ENCODE results near the gene JAG2.

JAG2 gene

DNA sequence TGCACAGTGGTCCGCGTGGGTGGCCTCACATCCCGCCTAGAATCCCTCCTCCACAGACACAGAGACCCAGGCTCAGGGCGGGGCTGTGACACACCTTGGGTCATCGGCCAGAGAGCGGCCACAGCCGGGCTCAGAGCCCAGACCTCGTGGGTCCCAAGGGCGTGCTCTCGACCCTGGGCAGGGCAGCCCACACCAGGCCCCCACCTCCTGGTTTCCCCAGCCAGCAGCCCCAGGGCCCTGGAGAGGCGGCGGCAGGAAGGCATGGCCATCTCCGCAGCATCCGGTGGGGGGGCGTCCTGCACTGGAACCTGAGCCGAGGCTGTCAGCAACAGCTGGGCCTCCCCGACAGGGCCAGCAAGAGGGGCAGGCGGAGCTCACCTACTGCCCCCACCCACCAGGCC lies 15.2 kb downstream of the JAG2 start:
- peaks cover 0 to 30% (median 5%) of the 10 kb centered on the region in 3 donors for H3K36me3 ChIP-seq
- TF ChIP-seq, protein P1, sequence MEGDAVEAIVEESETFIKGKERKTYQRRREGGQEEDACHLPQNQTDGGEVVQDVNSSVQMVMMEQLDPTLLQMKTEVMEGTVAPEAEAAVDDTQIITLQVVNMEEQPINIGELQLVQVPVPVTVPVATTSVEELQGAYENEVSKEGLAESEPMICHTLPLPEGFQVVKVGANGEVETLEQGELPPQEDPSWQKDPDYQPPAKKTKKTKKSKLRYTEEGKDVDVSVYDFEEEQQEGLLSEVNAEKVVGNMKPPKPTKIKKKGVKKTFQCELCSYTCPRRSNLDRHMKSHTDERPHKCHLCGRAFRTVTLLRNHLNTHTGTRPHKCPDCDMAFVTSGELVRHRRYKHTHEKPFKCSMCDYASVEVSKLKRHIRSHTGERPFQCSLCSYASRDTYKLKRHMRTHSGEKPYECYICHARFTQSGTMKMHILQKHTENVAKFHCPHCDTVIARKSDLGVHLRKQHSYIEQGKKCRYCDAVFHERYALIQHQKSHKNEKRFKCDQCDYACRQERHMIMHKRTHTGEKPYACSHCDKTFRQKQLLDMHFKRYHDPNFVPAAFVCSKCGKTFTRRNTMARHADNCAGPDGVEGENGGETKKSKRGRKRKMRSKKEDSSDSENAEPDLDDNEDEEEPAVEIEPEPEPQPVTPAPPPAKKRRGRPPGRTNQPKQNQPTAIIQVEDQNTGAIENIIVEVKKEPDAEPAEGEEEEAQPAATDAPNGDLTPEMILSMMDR (IDR thresholded peaks at IDR 0.05), result no peak
- H3K4me3 ChIP-seq, result no peak overlapping the region
- DNase-seq, result no peak
- no peaks in the 10 kb centered on the region for H3K4me1 ChIP-seq
- intact Hi-C loops (cut with DNase I; ENCODE audit: low total_unique reads), result no loop called here
- no peaks in the 10 kb centered on the region for H3K9me3 ChIP-seq
- no peak overlapping the region for H3K27ac ChIP-seq
- peaks cover 0 to 22% of the 10 kb centered on the region in 2 donors for H3K27me3 ChIP-seq

DNA sequence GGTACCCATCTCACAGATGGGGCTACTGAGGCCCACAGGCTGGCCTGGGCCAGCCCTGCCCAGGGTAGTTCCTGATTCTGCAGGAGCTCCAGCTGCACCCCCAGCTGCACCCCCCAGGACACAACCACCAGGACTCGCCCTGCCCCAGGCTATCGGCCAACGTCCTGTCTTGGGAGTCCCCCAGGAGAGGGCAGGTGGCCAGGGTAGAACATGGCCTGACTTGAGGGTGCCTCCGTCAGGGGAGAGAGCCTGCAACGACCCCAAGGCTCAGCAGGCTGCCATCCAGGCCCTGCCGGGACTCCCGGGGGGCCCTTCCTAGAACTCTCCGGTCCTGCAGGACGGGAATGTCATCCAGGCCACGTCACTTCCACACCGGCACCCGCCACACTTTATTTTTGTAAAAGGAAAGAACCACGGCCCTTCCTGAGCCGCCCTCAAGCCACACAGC lies 15.8 kb downstream of the JAG2 start:
- Histone ChIP-seq H3K9me3 (no peaks in the 10 kb centered on the region), H3K4me1 (no peaks in the 10 kb centered on the region), H3K27ac (no peak overlapping the region), H3K27me3 (peaks cover 0 to 16% of the 10 kb centered on the region in 2 donors), H3K4me3 (no peak overlapping the region), H3K36me3 (peaks cover 0 to 35% (median 8%) of the 10 kb centered on the region in 3 donors)
- DNase-seq, result no peak
- intact Hi-C loops (cut with DNase I; ENCODE audit: low total_unique reads), result no loop called here
- TF ChIP-seq, protein P1 (IDR thresholded peaks at IDR 0.05), result no peak

GRCh38 chr14:105151838-105152793 lies 16.5 kb downstream of the JAG2 start:
- peaks cover 0 to 42% (median 11%) of the 10 kb centered on the region in 3 donors for H3K36me3 ChIP-seq
- peaks cover 0 to 11% of the 10 kb centered on the region in 2 donors for H3K27me3 ChIP-seq
- H3K9me3 ChIP-seq, result no peaks in the 10 kb centered on the region
- TF ChIP-seq, protein P1 (IDR thresholded peaks at IDR 0.05), result no peak
- H3K4me1 ChIP-seq, result no peaks in the 10 kb centered on the region
- no peak overlapping the region for H3K27ac ChIP-seq
- DNase-seq, result no peak
- intact Hi-C loops (cut with DNase I; ENCODE audit: low total_unique reads), result no loop called here
- H3K4me3 ChIP-seq, result no peak overlapping the region

DNA sequence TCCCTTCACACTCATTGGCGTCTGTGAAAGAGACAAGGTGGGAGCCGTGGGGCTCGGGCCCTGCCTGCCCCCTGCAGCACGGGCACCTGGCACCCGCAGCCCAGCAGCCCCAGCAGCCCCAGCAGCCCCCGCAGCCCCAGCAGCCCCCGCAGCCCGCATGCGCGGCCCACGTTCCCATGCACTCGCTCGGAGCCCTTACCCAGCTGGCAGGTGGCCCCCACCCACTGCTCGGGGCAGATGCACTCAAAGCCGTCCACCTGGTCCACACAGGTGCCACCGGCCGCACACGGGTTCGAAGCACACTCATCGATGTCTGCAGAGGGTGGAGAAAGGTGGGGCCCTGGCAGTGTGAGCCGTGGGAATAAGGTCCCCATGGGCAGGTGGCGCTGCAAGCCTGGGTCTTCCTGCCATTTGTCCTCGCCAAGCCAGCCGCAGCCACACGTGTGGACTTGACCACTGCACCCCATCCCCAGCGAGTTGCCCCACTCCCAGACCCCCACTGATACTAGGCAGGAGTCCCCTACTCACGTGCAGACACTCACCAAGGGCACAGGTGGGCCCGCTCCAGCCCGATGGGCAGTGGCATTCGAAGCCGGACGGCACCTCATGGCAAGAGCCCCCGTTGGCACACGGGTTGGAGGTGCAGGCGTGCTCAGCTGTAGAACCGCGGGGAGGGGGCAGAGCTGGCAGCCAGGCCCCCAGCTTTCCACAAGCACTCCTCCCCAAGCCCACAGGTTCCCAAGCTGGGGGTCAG lies 17.3 kb downstream of the JAG2 start:
- Histone ChIP-seq H3K9me3 (no peaks in the 10 kb centered on the region), H3K4me1 (no peaks in the 10 kb centered on the region), H3K36me3 (peaks cover 0 to 51% (median 19%) of the 10 kb centered on the region in 3 donors), H3K27me3 (peaks cover 0 to 5% of the 10 kb centered on the region in 2 donors), H3K27ac (no peak overlapping the region), H3K4me3 (no peak overlapping the region)
- intact Hi-C loops (cut with DNase I; ENCODE audit: low total_unique reads), result no loop called here
- TF ChIP-seq, protein P1 (IDR thresholded peaks at IDR 0.05), result no peak
- no peak for DNase-seq

GRCh38 chr14:105150368-105151083 lies 18.1 kb downstream of the JAG2 start:
- no peak for DNase-seq
- no peaks in the 10 kb centered on the region for H3K9me3 ChIP-seq
- intact Hi-C loops (cut with DNase I; ENCODE audit: low total_unique reads), result no loop called here
- peaks cover 0 to under 1% of the 10 kb centered on the region in 2 donors for H3K27me3 ChIP-seq
- H3K36me3 ChIP-seq, result peaks cover 0 to 48% (median 16%) of the 10 kb centered on the region in 3 donors
- no peak overlapping the region for H3K4me3 ChIP-seq
- no peak overlapping the region for H3K27ac ChIP-seq
- TF ChIP-seq, protein P1 (IDR thresholded peaks at IDR 0.05), result no peak
- H3K4me1 ChIP-seq, result no peaks in the 10 kb centered on the region

Data from tibial artery (tissue), 4 donors.